ENCODE data around the gene SEC22A. TPM values are rescaled to one million over a fixed set of nuclear protein-coding genes. Genes with fewer than 3 reads are reported as not detected.

SEC22A gene
- total and polyA plus RNA-seq, 2 donors (not counting 1 experiment from before 2014, with no cell fraction given), result 15.6 to 19.3 TPM

- DNase-seq (no peak), ATAC-seq (ENCODE audit: low read depth) (no peak)
- Mint-ChIP-seq H3K4me1 (peaks cover 8% of the 10 kb centered on the region), H3K27ac (no peak overlapping the region), H3K4me3 (no peak overlapping the region), H3K9me3 (ENCODE audit: insufficient read depth) (no peaks in the 10 kb centered on the region), H3K27me3 (peaks cover 4% of the 10 kb centered on the region)
- Histone ChIP-seq H3K79me2 (ENCODE audit: control insufficient read depth, insufficient read depth, low read length) (no peaks in the 10 kb centered on the region), H3K9ac (ENCODE audit: low read length) (no peak overlapping the region), H3K27me3 (replicated peaks in 1 of 4; ENCODE audit: control extremely low read depth in 1 of 4, control insufficient read depth in 3 of 4, insufficient read depth in 4 of 4, low read length in 3 of 4) (no peaks in the 10 kb centered on the region), H3K4me3 (ENCODE audit: control extremely low read depth in 1 of 5, extremely low read depth in 1 of 5, insufficient read depth in 1 of 5, low read depth in 2 of 5, low read length in 4 of 5) (no peak overlapping the region), H3K9me3 (ENCODE audit: control extremely low read depth in 1 of 3, control insufficient read depth in 2 of 3, insufficient read depth in 1 of 3, low read length in 2 of 3) (peaks cover 0 to 7% (median 0%) of the 10 kb centered on the region in 3 donors), H3K4me1 (ENCODE audit: control insufficient read depth in 2 of 2, insufficient read depth in 2 of 2, low read length in 2 of 2) (peaks cover 0 to 4% of the 10 kb centered on the region in 2 donors), H4K20me1 (ENCODE audit: control insufficient read depth, insufficient read depth, low read length, poor library complexity, severe bottlenecking) (no peaks in the 10 kb centered on the region), H3K4me2 (replicated peaks; ENCODE audit: low read depth, low read length, poor library complexity, severe bottlenecking) (no peak overlapping the region), H3K36me3 (replicated peaks in 1 of 2; ENCODE audit: control extremely low read depth in 1 of 2, control insufficient read depth in 1 of 2, extremely low read depth in 1 of 2, insufficient read depth in 2 of 2, low read length in 1 of 2) (no peaks in the 10 kb centered on the region), H2AFZ (ENCODE audit: insufficient read depth, low read depth, low read length, poor library complexity, severe bottlenecking) (no peak overlapping the region), H3K27ac (ENCODE audit: low read length in 2 of 2) (no peak overlapping the region)
- ChIA-PET POLR2A (no interaction called here), CTCF (no interaction called here)
- TF ChIP-seq EZH2 (IDR thresholded peaks at IDR 0.05; ENCODE audit: borderline replicate concordance, insufficient read depth, low read depth, low read length, poor library complexity, severe bottlenecking) (no peak), CTCF (IDR thresholded peaks at IDR 0.05) (no peak)
- intact Hi-C loops (cut with micrococcal nuclease), result no loop called here
- WGBS (ENCODE audit: insufficient coverage), result 91% methylated on average over 14 of the region's 14 CpGs
These were observed 101.2 kb downstream of the SEC22A start for GRCh38 chr3:123302961-123303360.

DNA sequence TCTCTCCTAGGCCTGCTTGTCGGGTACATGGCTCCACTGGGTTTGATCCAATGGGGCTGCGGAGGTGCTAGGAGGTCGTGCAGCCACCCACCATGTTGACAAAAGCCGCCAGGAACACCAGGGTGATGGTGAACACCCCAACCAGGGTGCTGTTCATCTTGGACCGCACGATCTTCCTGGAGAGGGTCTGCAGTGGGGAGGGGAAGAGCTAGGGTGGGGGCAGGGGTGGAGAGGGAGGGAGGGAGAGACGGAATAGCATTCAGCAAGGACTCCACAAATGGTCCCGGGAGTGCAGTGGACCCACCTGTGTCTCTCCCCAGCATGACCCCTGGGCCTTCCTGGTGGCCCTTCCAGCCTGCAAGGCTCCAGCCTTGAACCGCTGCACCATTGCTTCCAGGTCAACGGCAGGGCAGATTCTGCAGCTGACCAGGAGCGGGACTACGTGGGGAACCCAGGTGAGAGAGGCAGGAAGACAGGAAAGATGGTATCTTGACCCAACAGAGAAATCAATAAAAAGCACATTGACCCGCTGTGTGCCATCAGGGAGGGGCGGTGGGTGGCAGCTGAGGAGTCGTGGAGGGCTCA, 102.3 kb downstream of the SEC22A start:
- H3K9me3 ChIP-seq (ENCODE audit: control extremely low read depth in 1 of 3, control insufficient read depth in 2 of 3, insufficient read depth in 1 of 3, low read length in 2 of 3), result peaks cover 0 to 7% (median 0%) of the 10 kb centered on the region in 3 donors
- POLR2A ChIA-PET, result no interaction called here
- Mint-ChIP-seq H3K4me1 (peaks cover 8% of the 10 kb centered on the region), H3K27me3 (peaks cover 4% of the 10 kb centered on the region), H3K27ac (no peak overlapping the region), H3K4me3 (no peak overlapping the region), H3K9me3 (ENCODE audit: insufficient read depth) (no peaks in the 10 kb centered on the region)
- H3K4me3 ChIP-seq (ENCODE audit: control extremely low read depth in 1 of 5, extremely low read depth in 1 of 5, insufficient read depth in 1 of 5, low read depth in 2 of 5, low read length in 4 of 5), result no peak overlapping the region
- CTCF ChIA-PET, result no interaction called here
- no peak for DNase-seq
- H2AFZ ChIP-seq (ENCODE audit: insufficient read depth, low read depth, low read length, poor library complexity, severe bottlenecking), result no peak overlapping the region
- peaks cover 0 to 4% of the 10 kb centered on the region in 2 donors for H3K4me1 ChIP-seq (ENCODE audit: control insufficient read depth in 2 of 2, insufficient read depth in 2 of 2, low read length in 2 of 2)
- no peak overlapping the region for H3K4me2 ChIP-seq (replicated peaks; ENCODE audit: low read depth, low read length, poor library complexity, severe bottlenecking)
- no peak overlapping the region for H3K27ac ChIP-seq (ENCODE audit: low read length in 2 of 2)
- 91% methylated on average over 14 of the region's 15 CpGs for WGBS (ENCODE audit: insufficient coverage)
- no peak for ATAC-seq (ENCODE audit: low read depth)
- no peaks in the 10 kb centered on the region for H3K27me3 ChIP-seq (replicated peaks in 1 of 4; ENCODE audit: control extremely low read depth in 1 of 4, control insufficient read depth in 3 of 4, insufficient read depth in 4 of 4, low read length in 3 of 4)
- no peaks in the 10 kb centered on the region for H3K36me3 ChIP-seq (replicated peaks in 1 of 2; ENCODE audit: control extremely low read depth in 1 of 2, control insufficient read depth in 1 of 2, extremely low read depth in 1 of 2, insufficient read depth in 2 of 2, low read length in 1 of 2)
- intact Hi-C loops (cut with micrococcal nuclease), result no loop called here
- TF ChIP-seq EZH2 (IDR thresholded peaks at IDR 0.05; ENCODE audit: borderline replicate concordance, insufficient read depth, low read depth, low read length, poor library complexity, severe bottlenecking) (no peak), CTCF (IDR thresholded peaks at IDR 0.05) (no peak)
- H3K79me2 ChIP-seq (ENCODE audit: control insufficient read depth, insufficient read depth, low read length), result no peaks in the 10 kb centered on the region
- no peaks in the 10 kb centered on the region for H4K20me1 ChIP-seq (ENCODE audit: control insufficient read depth, insufficient read depth, low read length, poor library complexity, severe bottlenecking)
- no peak overlapping the region for H3K9ac ChIP-seq (ENCODE audit: low read length)

Data from B cell (primary cell).